ENCODE data around the gene OR7A10.

The OR7A10 gene

GRCh38 chr19:14821937-14822336, 26.8 kb downstream of the OR7A10 start:
- no peak for TF ChIP-seq EP300 (IDR thresholded peaks at IDR 0.05; ENCODE audit: borderline replicate concordance)
- no peak for TF ChIP-seq FOXM1 (IDR thresholded peaks at IDR 0.05; ENCODE audit: borderline replicate concordance, low read depth)
- TF ChIP-seq CREB1 (IDR thresholded peaks at IDR 0.05; ENCODE audit: low read depth) = no peak
- no peak for TF ChIP-seq TCF12 (IDR thresholded peaks at IDR 0.05; ENCODE audit: low read depth)
- no peak for TF ChIP-seq ZBTB7A (IDR thresholded peaks at IDR 0.05; ENCODE audit: low read depth)
- TF ChIP-seq EGR1 (IDR thresholded peaks at IDR 0.05) = no peak
- TF ChIP-seq CEBPB (IDR thresholded peaks at IDR 0.05) = no peak
- no peak for TF ChIP-seq TEAD4 (IDR thresholded peaks at IDR 0.05)
- TF ChIP-seq RAD21 (IDR thresholded peaks at IDR 0.05; ENCODE audit: low read depth) = no peak
- TF ChIP-seq USF1 (IDR thresholded peaks at IDR 0.05) = no peak
- TF ChIP-seq NFIC (IDR thresholded peaks at IDR 0.05) = no peak
- TF ChIP-seq MAX (IDR thresholded peaks at IDR 0.05) = no peak
- no peak for TF ChIP-seq REST (IDR thresholded peaks at IDR 0.05; ENCODE audit: low read depth)
- no peak for TF ChIP-seq TAF1 (IDR thresholded peaks at IDR 0.05; ENCODE audit: low read depth)

- TF ChIP-seq MAX (IDR thresholded peaks at IDR 0.05) (no peak), ZBTB7A (IDR thresholded peaks at IDR 0.05; ENCODE audit: low read depth) (no peak), RAD21 (IDR thresholded peaks at IDR 0.05; ENCODE audit: low read depth) (no peak), EGR1 (IDR thresholded peaks at IDR 0.05) (no peak), CREB1 (IDR thresholded peaks at IDR 0.05; ENCODE audit: low read depth) (no peak), EP300 (IDR thresholded peaks at IDR 0.05; ENCODE audit: borderline replicate concordance) (no peak), TCF12 (IDR thresholded peaks at IDR 0.05; ENCODE audit: low read depth) (no peak), NFIC (IDR thresholded peaks at IDR 0.05) (no peak), FOXM1 (IDR thresholded peaks at IDR 0.05; ENCODE audit: borderline replicate concordance, low read depth) (no peak), USF1 (IDR thresholded peaks at IDR 0.05) (no peak)
These were observed 30.1 kb downstream of the OR7A10 start for GRCh38 chr19:14818588-14818987.

GRCh38 chr19:14817052-14817451, 31.7 kb downstream of the OR7A10 start:
- TF ChIP-seq NFIC (IDR thresholded peaks at IDR 0.05) (no peak), YY1 (IDR thresholded peaks at IDR 0.05; ENCODE audit: low read depth) (no peak), REST (IDR thresholded peaks at IDR 0.05; ENCODE audit: low read depth) (no peak), USF1 (IDR thresholded peaks at IDR 0.05) (no peak), MAX (IDR thresholded peaks at IDR 0.05) (no peak), EP300 (IDR thresholded peaks at IDR 0.05; ENCODE audit: borderline replicate concordance) (no peak), CEBPB (IDR thresholded peaks at IDR 0.05) (no peak), ZBTB7A (IDR thresholded peaks at IDR 0.05; ENCODE audit: low read depth) (no peak), TAF1 (IDR thresholded peaks at IDR 0.05; ENCODE audit: low read depth) (no peak), FOXM1 (IDR thresholded peaks at IDR 0.05; ENCODE audit: borderline replicate concordance, low read depth) (no peak), EGR1 (IDR thresholded peaks at IDR 0.05) (no peak), RAD21 (IDR thresholded peaks at IDR 0.05; ENCODE audit: low read depth) (no peak), TCF12 (IDR thresholded peaks at IDR 0.05; ENCODE audit: low read depth) (no peak), CREB1 (IDR thresholded peaks at IDR 0.05; ENCODE audit: low read depth) (no peak), TEAD4 (IDR thresholded peaks at IDR 0.05) (no peak)

- TF ChIP-seq EP300 (IDR thresholded peaks at IDR 0.05; ENCODE audit: borderline replicate concordance) = no peak
- no peak for TF ChIP-seq TCF12 (IDR thresholded peaks at IDR 0.05; ENCODE audit: low read depth)
- no peak for TF ChIP-seq EGR1 (IDR thresholded peaks at IDR 0.05)
- no peak for TF ChIP-seq NFIC (IDR thresholded peaks at IDR 0.05)
- TF ChIP-seq TAF1 (IDR thresholded peaks at IDR 0.05; ENCODE audit: low read depth) = no peak
- TF ChIP-seq CREB1 (IDR thresholded peaks at IDR 0.05; ENCODE audit: low read depth) = no peak
- no peak for TF ChIP-seq YY1 (IDR thresholded peaks at IDR 0.05; ENCODE audit: low read depth)
- TF ChIP-seq ZBTB7A (IDR thresholded peaks at IDR 0.05; ENCODE audit: low read depth) = no peak
- TF ChIP-seq FOXM1 (IDR thresholded peaks at IDR 0.05; ENCODE audit: borderline replicate concordance, low read depth) = no peak
- no peak for TF ChIP-seq TEAD4 (IDR thresholded peaks at IDR 0.05)
- no peak for TF ChIP-seq USF1 (IDR thresholded peaks at IDR 0.05)
- no peak for TF ChIP-seq RAD21 (IDR thresholded peaks at IDR 0.05; ENCODE audit: low read depth)
- TF ChIP-seq MAX (IDR thresholded peaks at IDR 0.05) = no peak
- no peak for TF ChIP-seq CEBPB (IDR thresholded peaks at IDR 0.05)
- TF ChIP-seq REST (IDR thresholded peaks at IDR 0.05; ENCODE audit: low read depth) = no peak
These were observed 33.6 kb downstream of the OR7A10 start for GRCh38 chr19:14814982-14815652.
